Fibroblast of lung (primary cell): ENCODE results near the gene LRRC71. TPM values are rescaled to one million over a fixed set of nuclear protein-coding genes. Genes with fewer than 3 reads are reported as not detected.
A peak's percentile ranks its signal among the peaks of the same experiment; 100 is the strongest.

Source experiments
- DNase-seq, 2 donors: peaks; one replicate each; pipeline versions ENCODE4 v3.0.0 to v3.0.0-alpha.2; 2010; ENCODE audit warnings: low read depth in 2 of 2
- H2AFZ ChIP-seq: 2 replicates; pipeline ENCODE4 v1.5.1; 2012; ENCODE audit warnings: low read length, control low read depth, inconsistent platforms
- H3K27ac ChIP-seq: 2 replicates; pipeline ENCODE4 v1.5.1; 2011; ENCODE audit warnings: low read length, control low read depth; ENCODE audit not compliant: insufficient read depth
- H3K27me3 ChIP-seq: 2 replicates; pipeline ENCODE4 v1.5.1; 2011; ENCODE audit warnings: mild to moderate bottlenecking, low read length; ENCODE audit not compliant: control insufficient read depth, insufficient read depth
- H3K36me3 ChIP-seq: 2 replicates; pipeline ENCODE4 v1.5.1; 2011; ENCODE audit warnings: low read length; ENCODE audit not compliant: control insufficient read depth, insufficient read depth
- H3K4me1 ChIP-seq: 2 replicates; pipeline ENCODE4 v1.5.1; 2011; ENCODE audit warnings: low read length; ENCODE audit not compliant: control insufficient read depth, insufficient read depth; ENCODE audit errors: extremely low read depth
- H3K4me2 ChIP-seq: 2 replicates; pipeline ENCODE4 v1.5.1; 2011; ENCODE audit warnings: low read length, control low read depth; ENCODE audit not compliant: insufficient read depth; ENCODE audit errors: extremely low read depth
- H3K4me3 ChIP-seq, 4 experiments: fragments of 200-600 bp in 1 of 4; sonication (generic) in 1 of 4; replicated peaks in 1 of 4; 2 replicates each; pipeline ENCODE4 v1.5.1; 2011 to 2016; ENCODE audit warnings: low read length in 4 of 4, low read depth in 3 of 4, mild to moderate bottlenecking in 3 of 4, control low read depth in 2 of 4, inconsistent platforms in 1 of 4, mixed read lengths in 1 of 4; ENCODE audit not compliant: insufficient read depth in 1 of 4; ENCODE audit errors: control extremely low read depth in 1 of 4
- H3K79me2 ChIP-seq: 2 replicates; pipeline ENCODE4 v1.5.1; 2012; ENCODE audit warnings: mild to moderate bottlenecking, low read length, inconsistent platforms; ENCODE audit not compliant: control insufficient read depth, insufficient read depth
- H3K9ac ChIP-seq: 2 replicates; pipeline ENCODE4 v1.5.1; 2011; ENCODE audit warnings: mild to moderate bottlenecking, low read length, control low read depth; ENCODE audit not compliant: insufficient read depth
- H3K9me3 ChIP-seq: 2 replicates; pipeline ENCODE4 v1.5.1; 2012; ENCODE audit warnings: low read depth, low read length; ENCODE audit not compliant: control insufficient read depth, insufficient read depth
- H4K20me1 ChIP-seq: 2 replicates; pipeline ENCODE4 v1.5.1; 2011; ENCODE audit warnings: low read length; ENCODE audit not compliant: control insufficient read depth, insufficient read depth; ENCODE audit errors: extremely low read depth
- EZH2 ChIP-seq: IDR thresholded peaks from 2 replicates; pipeline ENCODE4 v1.5.1; 2012; ENCODE audit warnings: low read length, control low read depth, mild to moderate bottlenecking; ENCODE audit errors: missing control alignments
- polyA plus RNA-seq, 2 donors: library from polyadenylated mRNA; depleted of rRNA in 1 of 2; stranded (reverse) in 1 of 2; unstranded in 1 of 2; fragments of >200 nt; gene quantifications; 2 replicates each; pipeline ENCODE4 v1.2.1, GENCODE V29; 2011 to 2012; ENCODE audit warnings: missing spikeins in 1 of 2
- total RNA-seq: library from RNA; depleted of rRNA; stranded (reverse); fragments of >200 nt; gene quantifications from 2 replicates; pipeline ENCODE4 v1.2.1, GENCODE V29; 2014
- TF ChIP-seq, protein P1 (sequence below), 2 donors: IDR thresholded peaks in 1 of 2; conservative IDR thresholded peaks in 1 of 2; 1 replicate in 1 of 2; 2 replicates in 1 of 2; pipeline ENCODE4 v1.5.1; 2011 to 2012; ENCODE audit warnings: low read length in 2 of 2, control low read depth in 1 of 2, inconsistent platforms in 1 of 2, low read depth in 1 of 2, mild to moderate bottlenecking in 1 of 2

The LRRC71 gene
- total and polyA plus RNA-seq, 2 donors (not counting 1 experiment from before 2014, with no cell fraction given): 1.8 TPM; not detected in 1

DNA sequence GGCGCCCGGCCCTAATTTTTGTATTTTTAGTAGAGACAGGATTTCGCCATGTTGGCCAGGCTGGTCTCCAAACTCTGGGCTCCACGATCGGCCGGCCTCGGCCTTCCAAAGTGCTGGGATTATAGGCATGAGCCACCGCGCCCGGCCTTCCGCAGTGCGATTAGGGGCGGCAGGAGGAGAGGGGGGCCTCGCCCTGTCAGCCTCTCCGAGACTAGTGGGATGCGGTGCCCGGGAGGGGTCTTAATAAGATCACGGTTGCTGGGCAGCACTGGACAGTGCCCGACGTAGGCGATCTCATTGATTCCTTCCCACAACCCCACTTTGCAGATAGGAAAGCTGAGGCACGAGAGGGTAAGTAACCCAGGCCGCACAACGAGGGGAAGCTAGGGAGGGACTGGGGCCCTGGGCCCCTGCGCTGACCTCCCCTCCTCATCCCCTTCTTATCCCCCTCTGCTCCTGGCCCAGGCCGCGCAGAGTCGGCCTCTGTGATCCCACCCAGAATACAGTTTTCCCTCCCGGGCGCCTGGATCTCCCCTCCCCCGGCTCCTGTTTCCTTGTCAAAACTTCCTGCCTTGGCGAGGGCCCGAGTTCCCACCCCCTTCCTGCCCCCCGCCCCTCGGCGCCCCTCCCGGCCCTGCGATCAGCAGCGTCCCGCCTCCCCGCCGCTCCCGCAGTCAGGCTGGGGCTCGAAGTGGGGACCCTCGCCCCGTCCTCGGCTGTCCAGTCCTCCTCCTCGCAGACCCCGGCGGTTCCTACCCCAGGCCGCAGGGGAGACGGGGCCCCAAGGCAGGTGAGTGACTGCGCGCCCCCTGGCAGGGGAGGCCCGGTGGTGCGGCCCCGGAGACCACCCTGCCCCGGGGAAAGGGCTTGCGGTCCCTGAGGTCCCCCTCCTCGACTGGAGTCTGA is 27.1 kb upstream of the LRRC71 start, which contains the start of gene PEAR1:
TSS of gene PEAR1 (plus strand) at position 671 of the 906 bp plus-strand sequence. CDS start 10,209 bp downstream, outside the sequence.
- peak within 1 kb of the TSS; percentile 95 for H3K27ac ChIP-seq
- H3K79me2 ChIP-seq: peaks cover 30% of the 10 kb centered on the region
- peak; percentile 33 to 47 for DNase-seq
- no peak for TF ChIP-seq EZH2
- TF ChIP-seq, protein P1, sequence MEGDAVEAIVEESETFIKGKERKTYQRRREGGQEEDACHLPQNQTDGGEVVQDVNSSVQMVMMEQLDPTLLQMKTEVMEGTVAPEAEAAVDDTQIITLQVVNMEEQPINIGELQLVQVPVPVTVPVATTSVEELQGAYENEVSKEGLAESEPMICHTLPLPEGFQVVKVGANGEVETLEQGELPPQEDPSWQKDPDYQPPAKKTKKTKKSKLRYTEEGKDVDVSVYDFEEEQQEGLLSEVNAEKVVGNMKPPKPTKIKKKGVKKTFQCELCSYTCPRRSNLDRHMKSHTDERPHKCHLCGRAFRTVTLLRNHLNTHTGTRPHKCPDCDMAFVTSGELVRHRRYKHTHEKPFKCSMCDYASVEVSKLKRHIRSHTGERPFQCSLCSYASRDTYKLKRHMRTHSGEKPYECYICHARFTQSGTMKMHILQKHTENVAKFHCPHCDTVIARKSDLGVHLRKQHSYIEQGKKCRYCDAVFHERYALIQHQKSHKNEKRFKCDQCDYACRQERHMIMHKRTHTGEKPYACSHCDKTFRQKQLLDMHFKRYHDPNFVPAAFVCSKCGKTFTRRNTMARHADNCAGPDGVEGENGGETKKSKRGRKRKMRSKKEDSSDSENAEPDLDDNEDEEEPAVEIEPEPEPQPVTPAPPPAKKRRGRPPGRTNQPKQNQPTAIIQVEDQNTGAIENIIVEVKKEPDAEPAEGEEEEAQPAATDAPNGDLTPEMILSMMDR (conservative IDR thresholded peaks at IDR 0.05 in 1 of 2, IDR thresholded peaks at IDR 0.05 in 1 of 2; ENCODE audit: low read depth in 1 of 2, low read length in 2 of 2): no peak
- peaks cover 4% of the 10 kb centered on the region for H3K36me3 ChIP-seq
- no peaks in the 10 kb centered on the region for H3K9me3 ChIP-seq
- peak within 1 kb of the TSS; percentile 79 for H3K9ac ChIP-seq
- no peaks in the 10 kb centered on the region for H4K20me1 ChIP-seq
- peaks cover 27% of the 10 kb centered on the region for H3K4me1 ChIP-seq
- H3K27me3 ChIP-seq: peaks cover 2% of the 10 kb centered on the region
- peak within 1 kb of the TSS; percentile 45 to 64 (median 61) for H3K4me3 ChIP-seq
- peak within 1 kb of the TSS; percentile 47 for H2AFZ ChIP-seq
- peak within 1 kb of the TSS; percentile 90 for H3K4me2 ChIP-seq

DNA sequence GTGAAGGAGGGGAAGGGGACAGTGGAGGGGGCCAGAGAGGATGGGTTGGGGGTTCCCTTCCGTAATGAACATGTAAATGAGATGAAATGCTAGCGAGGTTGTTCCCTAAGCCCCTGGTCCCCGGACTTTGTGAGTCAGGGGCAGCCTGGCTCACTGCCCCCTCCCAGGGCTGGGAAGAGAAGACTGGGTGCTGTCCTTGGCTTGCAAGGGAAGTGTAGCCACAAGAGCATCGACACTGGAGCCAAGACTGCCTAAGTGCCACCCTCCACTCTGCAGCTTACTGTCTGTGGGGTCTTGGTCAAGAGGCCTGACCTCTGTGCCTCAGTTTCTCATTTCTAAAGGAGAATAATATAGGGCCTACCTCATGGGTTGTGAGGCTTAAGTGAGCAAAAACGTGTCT is 26.4 kb upstream of the LRRC71 start:
- peak in 1 of 2 donors; percentile 35 for DNase-seq

More for the DNA sequence above, 26.4 kb upstream of the LRRC71 start:
- peak overlapping the region; percentile 95 for H3K27ac ChIP-seq
- peak overlapping the region; percentile 29 to 64 (median 61) for H3K4me3 ChIP-seq
- peaks cover 4% of the 10 kb centered on the region for H3K36me3 ChIP-seq
- TF ChIP-seq EZH2: no peak
- TF ChIP-seq, protein P1 (conservative IDR thresholded peaks at IDR 0.05 in 1 of 2, IDR thresholded peaks at IDR 0.05 in 1 of 2; ENCODE audit: low read depth in 1 of 2, low read length in 2 of 2): no peak
- H3K4me1 ChIP-seq: peaks cover 34% of the 10 kb centered on the region
- no peak overlapping the region for H2AFZ ChIP-seq
- H3K79me2 ChIP-seq: peaks cover 37% of the 10 kb centered on the region
- H3K4me2 ChIP-seq: peak overlapping the region; percentile 90
- H3K9me3 ChIP-seq: no peaks in the 10 kb centered on the region
- H3K27me3 ChIP-seq: no peaks in the 10 kb centered on the region
- peak overlapping the region; percentile 79 for H3K9ac ChIP-seq
- no peaks in the 10 kb centered on the region for H4K20me1 ChIP-seq
